Ramos (cell line): ENCODE measurements around the gene NPIPB6.

Source experiments
- in situ Hi-C: fragments of 300-500 bp; cut with MboI; formaldehyde crosslinking; loops from one replicate; pipeline ENCODE4 v1.14.3; 2022; ENCODE audit warnings: low sequenced_read_pairs; ENCODE audit not compliant: unreplicated experiment

NPIPB6 gene

DNA sequence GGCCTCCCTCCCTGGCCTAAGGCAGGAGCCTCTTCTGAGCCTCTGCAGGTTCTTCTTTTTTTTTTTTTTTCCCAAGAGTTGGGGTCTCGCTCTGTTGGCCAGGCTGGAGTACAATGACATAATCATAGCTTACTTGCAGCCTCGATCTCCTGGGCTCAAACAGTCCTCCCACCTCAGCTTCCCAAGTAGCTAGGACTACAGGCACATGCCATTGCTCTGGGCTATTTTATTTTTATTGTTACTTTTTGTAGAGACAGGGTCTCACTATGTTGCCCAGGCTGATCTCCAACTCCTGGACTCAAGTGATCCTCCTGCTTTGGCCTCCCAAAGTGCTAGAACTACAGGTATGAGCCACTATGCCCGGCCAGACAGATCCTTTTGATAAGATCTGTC lies 38.4 kb downstream of the NPIPB6 start:
- in situ Hi-C loops = loop anchor here (25.0 kb wide), 1 partner anchor 212 kb away; the partner anchor contains the start of gene NUPR1

DNA sequence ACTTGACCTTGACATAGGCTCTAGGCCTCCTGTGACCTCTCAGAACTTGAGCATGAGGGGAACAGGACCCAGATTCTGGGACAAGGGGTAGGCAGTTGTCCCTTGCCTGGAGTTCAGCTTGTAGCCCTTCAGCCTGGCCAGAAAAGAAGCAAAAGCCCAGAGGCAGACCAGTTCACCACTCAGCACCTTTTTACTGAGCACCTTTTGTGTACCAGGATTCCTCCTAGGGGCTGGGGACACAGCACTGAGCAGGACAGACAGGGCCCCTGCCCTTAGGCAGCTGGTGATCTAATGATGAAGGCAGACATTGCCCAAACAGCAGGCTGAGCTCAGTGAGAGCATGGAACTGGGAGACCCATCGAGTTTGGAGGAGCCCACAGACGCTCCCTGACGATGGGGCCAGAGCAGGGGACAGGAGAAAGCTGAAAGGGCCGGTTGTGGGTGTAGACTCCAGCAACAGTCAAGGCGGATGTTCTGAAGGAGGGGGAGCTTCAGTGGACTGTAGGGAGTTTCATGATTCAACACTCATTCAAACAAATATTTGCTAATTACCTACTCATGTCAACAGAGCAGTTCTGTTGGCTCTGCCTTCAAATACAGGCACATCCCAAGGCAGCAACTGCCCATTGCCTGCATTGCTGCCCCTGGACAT lies 38.9 kb downstream of the NPIPB6 start:
- in situ Hi-C loops = no loop called here

DNA sequence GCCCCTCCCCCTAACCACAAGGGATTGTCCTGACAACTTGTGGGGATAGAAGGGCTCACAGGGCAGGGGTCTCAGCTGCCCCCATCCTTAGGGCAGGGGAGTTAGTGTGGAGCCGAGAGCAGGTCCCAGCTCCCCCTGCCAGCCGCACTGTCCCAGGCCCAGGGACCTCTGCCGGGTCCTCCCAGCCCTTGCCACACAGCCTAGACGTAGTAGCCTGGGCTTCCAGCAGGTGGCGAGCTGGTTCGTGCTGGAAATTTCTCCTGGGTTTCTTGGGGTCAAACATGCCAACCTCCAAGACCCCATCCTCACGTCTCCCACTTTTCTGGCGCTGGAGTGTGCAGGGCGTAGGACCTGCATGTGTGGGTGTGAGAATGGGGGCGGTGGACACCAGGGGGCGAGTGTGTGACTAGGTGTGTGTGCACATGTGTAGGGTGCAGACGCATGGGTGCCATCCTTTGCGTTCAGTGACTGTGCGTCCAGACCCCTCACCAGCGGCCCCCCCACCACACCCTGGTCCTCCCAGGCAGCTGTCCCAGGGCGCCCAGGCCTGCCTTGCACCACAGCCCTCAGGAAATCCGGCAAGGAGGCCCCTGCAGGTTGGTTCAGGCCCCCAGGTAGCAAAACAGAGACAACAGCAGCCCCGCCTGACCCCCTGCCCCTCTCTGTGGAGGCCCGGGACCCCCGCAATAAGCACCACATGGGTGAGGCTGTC lies 41.5 kb downstream of the NPIPB6 start:
- in situ Hi-C loops = no loop called here

DNA sequence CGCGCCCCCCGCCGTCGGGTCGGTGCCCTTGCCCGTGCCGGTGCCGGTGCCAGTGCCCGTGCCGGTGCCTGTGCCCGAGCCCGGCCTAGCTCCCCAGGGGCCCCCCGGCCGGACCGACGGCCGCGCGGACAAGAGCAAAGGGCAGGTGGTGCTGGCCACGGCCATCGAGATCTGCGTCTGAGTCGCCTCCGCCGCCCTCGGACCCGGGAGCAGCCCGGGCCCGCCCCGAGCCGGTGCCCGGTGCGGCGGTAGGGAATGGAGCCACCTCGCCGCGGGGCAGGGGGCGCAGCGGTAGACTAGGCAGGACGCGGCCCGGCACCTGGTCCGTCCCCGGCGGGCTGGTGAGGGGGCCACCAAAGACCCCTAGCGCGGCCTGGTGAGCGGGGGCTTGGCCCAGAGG lies 42.6 kb downstream of the NPIPB6 start:
- in situ Hi-C loops = no loop called here

DNA sequence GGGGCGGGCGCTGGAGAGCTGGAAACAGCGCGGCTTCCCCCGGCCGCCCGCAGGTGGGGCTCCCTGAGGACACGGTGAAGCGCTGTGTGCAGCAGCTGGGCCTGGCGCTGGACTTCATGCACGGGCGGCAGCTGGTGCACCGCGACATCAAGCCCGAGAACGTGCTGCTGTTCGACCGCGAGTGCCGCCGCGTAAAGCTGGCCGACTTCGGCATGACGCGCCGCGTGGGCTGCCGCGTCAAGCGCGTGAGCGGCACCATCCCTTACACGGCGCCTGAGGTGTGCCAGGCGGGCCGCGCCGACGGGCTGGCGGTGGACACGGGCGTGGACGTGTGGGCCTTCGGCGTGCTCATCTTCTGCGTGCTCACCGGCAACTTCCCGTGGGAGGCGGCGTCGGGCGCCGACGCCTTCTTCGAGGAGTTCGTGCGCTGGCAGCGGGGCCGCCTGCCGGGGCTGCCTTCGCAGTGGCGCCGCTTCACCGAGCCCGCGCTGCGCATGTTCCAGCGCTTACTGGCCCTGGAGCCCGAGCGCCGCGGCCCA lies 43.2 kb downstream of the NPIPB6 start:
- in situ Hi-C loops = no loop called here

DNA sequence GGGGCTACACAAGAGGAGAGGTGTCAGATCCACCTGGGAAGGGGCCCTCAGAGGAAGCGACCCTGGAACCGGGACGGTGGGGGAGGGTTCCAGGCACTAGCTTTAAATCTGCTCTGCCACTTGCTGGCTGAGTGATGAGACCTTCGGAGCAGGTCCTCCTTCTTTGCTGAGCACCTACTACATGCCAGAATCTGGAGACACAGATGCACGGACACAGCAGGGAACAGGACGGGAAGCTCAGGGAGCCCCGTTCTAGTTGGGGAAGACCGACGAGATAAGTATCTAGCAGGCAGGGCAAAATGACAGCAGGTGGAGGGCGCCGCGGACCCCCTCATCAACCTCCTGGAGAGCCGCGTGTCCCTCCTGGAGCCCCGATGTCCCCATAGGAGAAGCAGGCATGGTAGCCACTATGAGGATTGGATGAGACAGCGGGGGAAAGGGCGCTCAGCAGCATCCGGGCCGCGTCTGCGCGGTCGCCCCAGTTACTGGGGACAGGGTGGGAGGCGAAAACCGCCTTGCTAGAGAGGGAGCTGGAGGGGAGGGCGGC lies 43.8 kb downstream of the NPIPB6 start:
- in situ Hi-C loops = no loop called here

DNA sequence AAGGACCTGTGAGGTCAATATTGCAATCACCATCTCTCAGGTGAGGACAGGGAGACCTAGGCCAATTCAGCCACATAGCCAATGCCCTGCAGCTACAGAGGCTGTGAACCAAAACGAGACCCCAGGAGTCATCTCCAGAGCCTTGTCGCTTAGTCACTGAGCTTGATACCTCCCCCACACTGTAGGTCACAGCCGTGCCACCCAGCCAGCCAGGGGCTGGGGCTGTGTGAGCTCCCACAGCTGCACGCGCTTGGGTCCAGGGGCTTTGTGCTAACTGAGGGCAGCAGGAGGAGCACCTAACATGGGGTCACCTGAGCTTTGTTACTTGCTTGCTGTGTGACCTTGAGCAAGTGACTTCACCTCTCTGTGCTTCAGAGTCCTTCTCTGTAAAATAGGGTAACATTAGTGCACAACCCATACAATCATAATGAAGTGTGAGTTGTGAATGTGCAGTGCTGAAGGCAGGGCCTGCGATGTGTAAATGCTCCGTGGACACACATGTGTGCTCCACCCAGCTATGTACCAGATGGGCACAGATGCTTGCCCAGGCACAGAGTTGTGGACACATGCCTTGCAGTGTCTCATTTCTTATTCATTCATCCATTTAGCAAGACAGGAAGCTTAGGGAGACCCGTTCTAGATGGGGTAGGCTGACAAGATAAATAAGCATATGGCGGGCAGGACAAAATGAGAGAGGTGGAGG lies 45.1 kb downstream of the NPIPB6 start:
- in situ Hi-C loops = no loop called here

DNA sequence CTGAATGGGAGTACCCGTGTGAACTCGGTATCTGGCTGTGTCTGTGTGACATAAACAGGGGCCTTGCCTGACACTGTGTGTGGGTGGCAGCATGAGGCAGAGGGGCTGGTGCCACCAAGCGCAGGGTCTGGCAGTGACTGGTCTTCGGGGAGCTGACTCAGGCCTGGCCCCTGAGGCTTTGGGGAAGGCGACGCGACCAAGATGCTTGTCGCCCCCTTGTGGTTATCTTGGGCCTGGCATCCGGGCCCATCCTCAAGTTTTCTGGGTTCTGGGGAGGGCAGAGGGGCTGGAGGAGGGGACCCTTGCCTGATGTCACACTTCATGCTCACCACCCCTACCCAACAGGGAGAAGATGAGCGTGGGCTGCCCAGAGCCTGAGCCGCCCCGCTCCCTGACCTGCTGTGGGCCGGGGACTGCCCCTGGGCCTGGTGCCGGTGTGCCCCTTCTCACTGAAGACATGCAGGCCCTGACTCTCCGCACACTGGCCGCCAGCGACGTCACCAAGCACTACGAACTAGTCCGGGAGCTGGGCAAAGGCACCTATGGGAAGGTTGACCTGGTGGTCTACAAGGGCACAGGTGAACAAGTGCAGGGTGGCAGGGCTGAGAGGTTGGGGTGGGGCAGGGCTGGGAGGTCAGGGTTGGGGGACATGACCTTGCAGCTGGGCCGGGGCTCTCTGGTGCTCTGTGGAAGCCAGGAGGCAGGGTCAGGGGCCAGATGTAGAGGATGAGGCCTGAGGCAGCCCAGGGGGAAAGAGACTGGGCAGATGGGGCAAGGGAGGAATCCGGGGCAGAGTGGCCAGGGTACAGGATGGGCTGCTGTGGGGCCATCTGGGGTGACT lies 46.0 kb downstream of the NPIPB6 start:
- in situ Hi-C loops = no loop called here

DNA sequence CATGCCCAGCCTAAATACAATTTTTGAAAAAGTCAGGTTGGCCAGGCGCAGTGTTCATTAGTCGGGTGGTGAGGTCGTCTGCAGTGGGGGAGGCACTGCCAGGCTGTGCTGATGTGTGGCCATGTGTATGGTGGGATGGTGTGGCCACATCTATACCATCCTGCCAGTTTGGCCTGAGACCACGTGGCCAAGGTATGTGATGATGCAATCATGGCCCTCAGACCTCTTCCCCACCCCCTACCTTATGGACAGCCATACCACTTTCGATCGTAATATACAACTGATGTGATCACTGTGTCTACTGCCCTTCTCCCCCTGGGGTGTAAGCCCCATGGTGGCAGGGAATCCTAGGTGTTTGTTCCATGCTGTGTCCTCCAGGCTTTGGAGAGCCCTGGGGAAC lies 47.3 kb downstream of the NPIPB6 start:
- in situ Hi-C loops = no loop called here

DNA sequence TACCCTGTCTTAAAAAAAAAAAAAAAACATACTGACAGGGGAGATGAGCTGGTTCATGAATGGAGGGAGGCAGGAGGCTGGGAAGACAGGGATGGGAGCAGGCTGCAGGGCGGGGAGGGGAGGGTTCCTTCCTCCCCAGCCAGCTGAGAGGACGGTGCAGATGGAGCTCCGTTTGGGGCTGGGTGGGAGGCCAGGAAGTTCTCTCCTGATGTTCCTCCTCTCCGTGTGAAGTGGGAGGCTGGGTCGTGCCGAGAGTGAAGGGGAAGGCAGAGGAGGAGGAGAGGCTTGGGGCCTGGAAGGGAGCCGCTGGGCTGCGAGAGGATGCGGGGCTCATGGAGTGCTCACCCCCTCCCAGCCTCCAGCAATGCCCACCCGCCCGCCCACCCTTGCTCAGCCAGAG lies 49.7 kb downstream of the NPIPB6 start:
- in situ Hi-C loops = no loop called here

DNA sequence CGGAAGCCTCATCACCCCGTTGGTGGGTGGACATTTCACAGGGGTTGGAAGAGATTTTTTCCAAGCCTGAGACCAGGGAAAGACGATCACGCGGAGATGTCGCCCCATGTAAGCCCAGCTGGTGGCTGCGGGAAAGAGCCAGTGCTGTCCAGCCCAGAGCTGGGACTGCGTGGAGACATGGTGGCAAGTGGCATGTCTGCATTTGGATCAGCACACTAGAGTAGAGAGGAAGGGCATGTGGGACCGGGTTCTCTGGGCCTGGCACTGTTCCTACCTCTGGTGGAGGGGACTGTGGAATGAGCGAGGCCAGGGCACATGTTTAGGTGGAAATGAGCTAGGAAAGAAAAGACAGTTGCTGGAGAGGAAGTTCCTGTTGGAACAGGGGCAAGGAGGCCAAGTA lies 51.0 kb downstream of the NPIPB6 start:
- in situ Hi-C loops = no loop called here

DNA sequence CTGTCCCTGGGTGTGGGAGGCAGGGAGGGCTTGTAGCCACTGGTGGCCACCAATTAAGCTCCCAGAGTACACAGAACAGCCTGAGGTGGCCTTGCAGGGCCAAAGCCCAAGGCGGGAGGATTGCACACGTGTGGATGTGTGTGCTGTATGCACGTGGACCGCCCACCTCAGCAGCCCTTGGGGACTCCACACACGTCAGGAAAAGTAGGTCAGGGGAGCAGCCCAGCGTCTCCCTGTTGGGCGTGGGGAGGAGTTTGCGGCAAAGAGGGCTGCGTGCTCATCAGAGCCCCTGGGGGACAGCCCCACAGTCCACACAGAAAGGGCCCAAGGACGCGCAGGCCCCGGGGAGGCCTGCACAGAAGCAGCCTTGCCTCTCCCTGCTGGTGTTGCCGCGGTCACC lies 51.4 kb downstream of the NPIPB6 start:
- in situ Hi-C loops = no loop called here

DNA sequence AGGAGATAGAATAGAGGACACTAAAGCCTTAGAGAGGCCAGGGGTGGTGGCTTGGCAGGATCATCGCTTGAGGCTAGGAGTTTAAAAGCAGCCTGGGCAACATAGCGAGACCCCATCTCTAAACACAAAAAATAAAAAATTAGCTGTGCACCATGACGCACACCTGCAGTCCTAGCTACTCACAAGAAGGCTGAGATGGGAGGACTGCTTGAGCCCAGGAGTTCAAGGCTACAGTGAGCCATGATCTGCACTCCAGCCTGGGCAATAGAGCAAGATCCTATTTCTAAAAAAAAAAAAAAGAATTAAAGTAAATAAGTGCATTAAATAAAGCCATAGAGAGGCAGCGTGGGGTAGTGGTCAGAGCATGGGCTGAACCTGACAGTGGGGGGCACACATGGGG lies 51.9 kb downstream of the NPIPB6 start:
- in situ Hi-C loops = no loop called here

DNA sequence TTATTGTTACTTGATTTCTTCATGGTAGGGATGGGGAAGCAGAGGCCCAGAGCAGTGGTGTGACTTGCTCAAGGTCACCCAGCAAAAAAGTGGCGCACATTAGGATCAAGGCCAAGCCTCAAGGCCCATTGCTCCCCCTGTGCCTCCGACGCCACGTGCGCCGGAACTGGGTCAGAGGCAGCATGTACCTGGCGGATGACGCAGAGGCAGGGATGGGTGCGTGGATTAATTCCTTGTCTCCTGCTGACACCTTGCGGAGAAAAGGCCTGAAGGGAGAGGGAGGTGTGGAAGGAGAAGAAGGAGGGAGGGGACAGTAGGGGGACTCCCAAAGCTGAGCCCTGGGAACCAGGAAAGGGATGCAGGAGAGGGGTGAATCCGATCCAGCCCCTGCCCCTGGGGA lies 52.5 kb downstream of the NPIPB6 start:
- in situ Hi-C loops = no loop called here

DNA sequence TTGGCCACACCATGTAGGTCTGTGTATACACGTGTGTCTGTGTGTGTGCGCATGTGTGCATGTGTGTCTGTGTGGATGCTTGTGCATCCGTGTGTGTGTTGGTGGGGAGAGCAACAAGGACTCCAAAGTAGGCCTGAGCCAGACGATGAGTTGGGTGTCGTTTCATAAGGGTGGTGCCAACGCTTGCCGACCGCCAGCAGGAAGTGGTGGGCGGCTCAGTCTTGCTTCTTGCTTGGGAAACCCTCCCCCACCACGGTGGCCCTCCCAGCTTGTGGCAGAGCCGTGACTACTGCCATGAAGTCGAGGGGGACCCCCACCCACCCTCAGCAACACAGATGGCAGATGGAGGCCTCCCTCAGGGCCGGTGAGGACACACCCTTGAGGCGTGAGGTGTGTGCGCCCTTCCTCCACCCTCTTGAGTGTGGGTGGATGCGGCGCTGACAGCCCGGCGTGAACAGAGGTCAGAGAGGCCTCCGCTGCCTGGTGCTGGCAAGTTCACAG lies 53.4 kb downstream of the NPIPB6 start:
- in situ Hi-C loops = no loop called here

DNA sequence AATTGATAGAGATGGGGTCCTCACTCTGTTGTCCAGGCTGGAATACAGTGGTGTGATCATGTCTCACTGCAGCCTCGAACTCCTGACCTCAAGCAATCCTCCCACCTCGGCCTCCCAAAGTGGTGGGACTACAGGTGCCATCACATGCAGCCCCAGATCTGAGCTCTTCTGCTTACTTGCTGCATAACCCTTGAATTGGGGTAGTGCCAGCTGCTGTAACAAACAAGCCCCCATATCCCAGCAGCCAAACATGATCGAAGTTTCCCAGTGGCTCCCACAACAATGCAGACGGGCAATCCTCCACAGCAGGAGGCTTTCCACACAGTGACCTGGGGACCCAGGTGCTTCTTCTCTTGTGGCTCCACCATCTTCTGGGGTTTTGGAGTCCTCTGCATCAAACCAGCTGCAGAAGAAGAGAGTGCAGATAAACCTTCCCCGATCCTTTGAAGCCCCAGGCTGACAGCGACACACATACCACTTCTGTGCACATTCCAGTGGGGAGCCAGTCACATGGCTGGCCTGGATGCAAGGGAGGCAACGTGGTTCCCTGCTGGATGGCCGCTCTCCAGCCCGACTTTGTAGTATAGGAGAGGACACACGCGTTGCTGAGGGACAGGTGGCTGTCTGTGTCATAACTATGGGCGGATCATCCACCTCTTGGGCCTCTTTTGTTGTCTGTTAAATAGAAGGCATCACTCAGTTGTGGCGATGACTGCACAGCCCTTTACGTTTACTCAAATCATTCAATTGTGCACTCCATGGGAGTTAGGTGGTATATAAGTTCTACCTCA lies 54.3 kb downstream of the NPIPB6 start:
- in situ Hi-C loops = no loop called here

DNA sequence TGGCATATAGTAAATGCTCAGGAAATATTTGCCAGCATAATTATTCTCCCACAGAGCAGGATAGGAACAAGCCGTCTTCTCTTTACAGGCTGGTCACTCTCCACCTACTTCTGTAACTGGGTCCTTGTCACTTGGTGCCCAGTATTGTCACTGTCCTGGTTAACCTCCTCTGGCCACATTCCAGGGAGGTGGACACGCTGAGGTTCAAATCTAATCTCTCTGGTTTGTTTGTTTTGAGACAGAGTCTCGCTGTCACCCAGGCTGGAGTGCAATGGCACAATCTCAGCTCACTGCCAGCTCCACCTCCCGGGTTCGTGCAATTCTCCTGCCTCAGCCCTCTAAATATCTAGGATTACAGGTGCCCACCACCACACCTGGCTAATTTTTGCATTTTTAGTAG lies 55.4 kb downstream of the NPIPB6 start:
- in situ Hi-C loops = no loop called here

DNA sequence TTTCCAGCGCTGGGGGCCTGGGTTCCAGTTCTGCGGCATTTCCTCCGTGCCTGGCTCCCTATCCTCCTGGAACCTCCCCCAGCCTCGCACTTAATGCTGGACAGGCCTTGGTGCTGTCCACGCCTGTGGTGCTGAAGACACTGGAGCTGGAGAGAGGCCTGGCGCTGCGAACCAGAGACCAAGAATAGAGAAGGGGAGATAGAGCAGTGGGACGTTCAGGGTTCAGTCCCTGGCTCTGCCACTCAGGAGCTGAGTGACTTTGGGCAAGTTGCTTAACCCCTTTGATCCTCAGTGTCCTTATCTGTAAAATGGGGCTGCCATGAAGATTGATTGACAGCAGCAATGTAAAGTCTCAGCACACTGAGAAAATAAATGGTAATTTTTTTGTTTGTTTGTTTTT lies 59.1 kb downstream of the NPIPB6 start:
- in situ Hi-C loops = no loop called here

DNA sequence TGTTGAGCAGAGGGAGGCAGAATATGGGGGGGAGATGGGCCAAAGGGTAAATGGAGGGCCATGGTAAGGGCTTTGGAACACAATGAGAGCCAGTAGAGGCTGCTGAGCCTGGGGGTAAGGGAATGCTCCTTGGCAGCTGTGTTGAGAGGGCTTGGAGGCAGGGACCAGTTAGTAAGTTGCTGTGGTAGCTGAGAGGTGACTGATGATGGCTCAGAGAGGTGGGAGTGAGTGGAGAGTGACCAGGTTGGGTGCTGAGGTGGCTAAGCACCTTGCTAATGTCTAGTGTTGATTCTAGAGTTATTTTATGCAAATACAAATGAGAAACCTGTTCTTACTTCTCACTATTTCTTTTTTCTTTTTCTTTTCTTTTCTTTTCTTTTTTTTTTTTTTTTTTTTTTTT lies 60.2 kb downstream of the NPIPB6 start:
- in situ Hi-C loops = no loop called here
